ENCODE results near the gene DNAH17. TPM values are rescaled to one million over a fixed set of nuclear protein-coding genes. Genes with fewer than 3 reads are reported as not detected.

Gene DNAH17
- total and polyA plus RNA-seq, 2 donors (not counting 3 experiments of a cell fraction or from before 2014, with no cell fraction given) = not detected

DNA sequence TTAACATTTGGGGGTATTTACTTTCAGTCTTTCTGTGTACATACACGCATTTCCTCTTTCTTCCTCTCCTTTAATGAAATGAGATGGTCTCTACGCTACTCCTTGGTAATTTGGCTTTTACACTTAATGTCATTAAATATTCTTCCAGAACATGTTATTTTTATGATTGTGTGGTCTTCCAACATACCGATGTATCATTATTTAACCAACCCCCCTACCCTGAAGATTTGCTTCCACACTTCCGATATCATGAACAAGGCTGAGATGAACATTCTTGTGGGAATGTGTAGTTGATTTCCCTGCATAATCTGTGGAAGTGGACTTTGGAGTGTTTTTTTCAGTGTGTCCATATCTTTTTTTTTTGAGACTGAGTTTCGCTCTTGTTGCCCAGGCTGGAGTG lies 201.0 kb downstream of the DNAH17 start:
- no peak overlapping the region for H3K9ac ChIP-seq (replicated peaks; ENCODE audit: extremely low read depth, insufficient read depth, low read length)
- H3K36me3 ChIP-seq (ENCODE audit: control insufficient read depth in 2 of 2, extremely low read depth in 1 of 2, insufficient read depth in 2 of 2, low read length in 2 of 2) = no peaks in the 10 kb centered on the region
- H3K9me3 ChIP-seq (replicated peaks; ENCODE audit: control insufficient read depth, insufficient read depth, low read length) = no peaks in the 10 kb centered on the region
- H3K4me2 ChIP-seq (ENCODE audit: insufficient read depth, low read length) = peak overlapping the region; percentile 13
- dilution Hi-C loops (cut with MboI; ENCODE audit: extremely low pct_ligation_motif_present, low sequenced_read_pairs) (no loop called here), intact Hi-C loops (cut with micrococcal nuclease) (no loop called here)
- no peaks in the 10 kb centered on the region for H3K27me3 ChIP-seq (ENCODE audit: control insufficient read depth in 2 of 2, insufficient read depth in 2 of 2, low read length in 2 of 2)
- no peak overlapping the region for H2AFZ ChIP-seq (ENCODE audit: low read depth, low read length)
- H3K27ac ChIP-seq (ENCODE audit: insufficient read depth, low read depth, low read length) = peak overlapping the region; percentile 92
- peaks cover 47% of the 10 kb centered on the region for H3K4me1 ChIP-seq (ENCODE audit: control insufficient read depth, extremely low read depth, insufficient read depth, low read length)
- no peaks in the 10 kb centered on the region for H4K20me1 ChIP-seq (replicated peaks; ENCODE audit: control insufficient read depth, extremely low read depth, insufficient read depth, low read length)
- no peak overlapping the region for H3K4me3 ChIP-seq (replicated peaks in 1 of 3; ENCODE audit: insufficient read depth in 1 of 3, low read depth in 1 of 3, low read length in 3 of 3)
- BruUV-seq (replicated peaks) = no TSS peak
- DNase-seq (ENCODE audit: low read depth, low spot score) (no peak), FAIRE-seq (no peak)
- H3K9me1 ChIP-seq (replicated peaks; ENCODE audit: control insufficient read depth, extremely low read depth, insufficient read depth, low read length) = no peaks in the 10 kb centered on the region
- ChIA-PET CTCF (interaction anchor here (2.2 to 2.8 kb wide), 2 partner anchors 15 to 46 kb away, joined by 12 to 36 read pairs; no protein-coding TSS in a partner anchor), POLR2A (no interaction called here)
- peaks cover 15% of the 10 kb centered on the region for H3K79me2 ChIP-seq (ENCODE audit: control insufficient read depth, insufficient read depth, low read length)
- TF ChIP-seq EZH2 (IDR thresholded peaks at IDR 0.05; ENCODE audit: borderline replicate concordance, low read depth, low read length, severe bottlenecking) (no peak), FOS (IDR thresholded peaks at IDR 0.05; ENCODE audit: borderline replicate concordance, insufficient read depth, low read length) (no peak), GATA2 (IDR thresholded peaks at IDR 0.05; ENCODE audit: insufficient read depth, insufficient read length, low read depth, low read length) (no peak), JUN (IDR thresholded peaks at IDR 0.05; ENCODE audit: borderline replicate concordance, insufficient read depth, insufficient read length, low read depth) (no peak), POLR2AphosphoS5 (IDR thresholded peaks at IDR 0.05; ENCODE audit: insufficient read depth, low read depth, low read length) (no peak), CTCF (IDR thresholded peaks at IDR 0.05; ENCODE audit: extremely low read depth in 1 of 2, insufficient read depth in 1 of 2, low read depth in 1 of 2, low read length in 2 of 2) (no peak), POLR2A (IDR thresholded peaks at IDR 0.05; ENCODE audit: low read depth, low read length) (no peak), MYC (IDR thresholded peaks at IDR 0.05; ENCODE audit: low read depth, low read length) (no peak)
- TF ChIP-seq, protein P1, sequence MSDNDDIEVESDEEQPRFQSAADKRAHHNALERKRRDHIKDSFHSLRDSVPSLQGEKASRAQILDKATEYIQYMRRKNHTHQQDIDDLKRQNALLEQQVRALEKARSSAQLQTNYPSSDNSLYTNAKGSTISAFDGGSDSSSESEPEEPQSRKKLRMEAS (IDR thresholded peaks at IDR 0.05; ENCODE audit: insufficient read depth, insufficient read length) = no peak

Data from endothelial cell of umbilical vein (primary cell).